CD4-positive, alpha-beta T cell (primary cell): Measurements from ENCODE around the gene SZT2. TPM values are rescaled to one million over a fixed set of nuclear protein-coding genes. Genes with fewer than 3 reads are reported as not detected.

ENCODE experiments used
- ATAC-seq: fragments of 200-7000 bp; cut with Tn5 transposase; one replicate; pipeline ENCODE4 v1.10.0; 2022; ENCODE audit warnings: mild to moderate bottlenecking; ENCODE audit not compliant: poor library complexity
- CTCF ChIA-PET: fragments of 350-600 bp; sonication (Branson Sonifier 250); formaldehyde crosslinking; loops from one replicate; lab custom pipeline; 2021; ENCODE audit warnings: antibody characterized with exemption, inconsistent platforms; lab: Charles Lee
- POLR2A ChIA-PET: fragments of 350-600 bp; sonication (Branson Sonifier 250); formaldehyde crosslinking; loops from one replicate; lab custom pipeline; 2021; ENCODE audit warnings: antibody characterized with exemption, inconsistent platforms; lab: Charles Lee
- DNase-seq, 14 experiments: peaks; one replicate each; pipeline ENCODE4 v3.0.0-alpha.2; 2013 to 2020; ENCODE audit warnings: mixed read lengths in 2 of 14
- H3K27ac ChIP-seq, 2 donors: one replicate each; pipeline versions ENCODE4 v1.5.1 to v1.7.0; 2013; ENCODE audit warnings: low read length in 2 of 2, low read depth in 1 of 2, mild to moderate bottlenecking in 1 of 2
- H3K27me3 ChIP-seq, 2 experiments: 1 replicate in 1 of 2; 2 replicates in 1 of 2; pipeline versions ENCODE4 v1.6.1 to v1.7.0; 2013; ENCODE audit warnings: low read length in 2 of 2, control low read depth in 1 of 2, mild to moderate bottlenecking in 1 of 2, moderate library complexity in 1 of 2; ENCODE audit not compliant: insufficient read depth in 2 of 2, control insufficient read depth in 1 of 2
- H3K36me3 ChIP-seq: one replicate; pipeline ENCODE4 v1.6.1; 2013; ENCODE audit warnings: low read length, control low read depth; ENCODE audit not compliant: insufficient read depth
- H3K4me1 ChIP-seq: one replicate; pipeline ENCODE4 v1.6.1; 2013; ENCODE audit warnings: low read length, control low read depth; ENCODE audit not compliant: insufficient read depth
- H3K4me3 ChIP-seq: one replicate; pipeline ENCODE4 v1.5.1; 2013; ENCODE audit warnings: mild to moderate bottlenecking, low read length, moderate library complexity
- H3K9me3 ChIP-seq, 2 experiments: 1 replicate in 1 of 2; 2 replicates in 1 of 2; pipeline versions ENCODE4 v1.6.1 to v1.7.0; 2013; ENCODE audit warnings: low read length in 2 of 2, mild to moderate bottlenecking in 2 of 2, control low read depth in 1 of 2, moderate library complexity in 1 of 2; ENCODE audit not compliant: control insufficient read depth in 1 of 2, insufficient read depth in 1 of 2
- H3K27ac Mint-ChIP-seq: one replicate; pipeline ENCODE4 v1.8.0; 2020; ENCODE audit warnings: mixed read lengths
- H3K27me3 Mint-ChIP-seq: one replicate; pipeline ENCODE4 v1.8.0; 2021; ENCODE audit warnings: mixed read lengths
- H3K36me3 Mint-ChIP-seq: one replicate; pipeline ENCODE4 v1.8.0; 2021; ENCODE audit warnings: low read depth, mixed read lengths
- H3K4me1 Mint-ChIP-seq: one replicate; pipeline ENCODE4 v1.8.0; 2021; ENCODE audit warnings: low read depth, mixed read lengths
- H3K4me3 Mint-ChIP-seq: one replicate; pipeline ENCODE4 v1.8.0; 2020; ENCODE audit warnings: mild to moderate bottlenecking, mixed read lengths
- H3K9me3 Mint-ChIP-seq: one replicate; pipeline ENCODE4 v1.8.0; 2020; ENCODE audit warnings: mixed read lengths
- CTCF ChIP-seq: fragments of 200-600 bp; IDR thresholded peaks from one replicate; pipeline ENCODE4 v1.8.0; 2022; ENCODE audit warnings: antibody characterized with exemption, mild to moderate bottlenecking
- intact Hi-C, 2 experiments: fragments of 100-400 bp; cut with DNase I in 1 of 2; cut with micrococcal nuclease in 1 of 2; formaldehyde crosslinking; loops; one replicate each; pipeline versions ENCODE4 v1.15.1 to v1.9.0; 2023 to 2025; cut with DNase I, micrococcal nuclease
- total RNA-seq, 174 experiments: library from RNA in 2 of 174; stranded (reverse) in 2 of 174; gene quantifications; one replicate each; pipeline ENCODE4 v1.2.3 and lab custom pipeline; 2021 to 2026

Gene SZT2
- total RNA-seq, 2 experiments from 2014 or later: 69.7 to 72.5 TPM

GRCh38 chr1:43370564-43370963 lies 19.1 kb upstream of the SZT2 start:
- Mint-ChIP-seq H3K27me3 (no peaks in the 10 kb centered on the region), H3K36me3 (peaks cover 16% of the 10 kb centered on the region), H3K9me3 (no peaks in the 10 kb centered on the region), H3K4me1 (peaks cover 37% of the 10 kb centered on the region), H3K27ac (peak overlapping the region; percentile 60), H3K4me3 (peak overlapping the region; percentile 63)
- CTCF ChIA-PET: interaction anchor here (0.6 to 0.7 kb wide), 2 partner anchors 22 to 45 kb away, joined by 4 read pairs; no protein-coding TSS in a partner anchor
- Histone ChIP-seq H3K4me1 (peaks cover 35% of the 10 kb centered on the region), H3K27ac (no peak overlapping the region), H3K4me3 (no peak overlapping the region), H3K36me3 (peaks cover under 1% of the 10 kb centered on the region), H3K9me3 (no peaks in the 10 kb centered on the region), H3K27me3 (no peaks in the 10 kb centered on the region)
- no peak for TF ChIP-seq CTCF
- DNase-seq (no peak), ATAC-seq (no peak)
- intact Hi-C loops: no loop called here
- POLR2A ChIA-PET: no interaction called here

DNA sequence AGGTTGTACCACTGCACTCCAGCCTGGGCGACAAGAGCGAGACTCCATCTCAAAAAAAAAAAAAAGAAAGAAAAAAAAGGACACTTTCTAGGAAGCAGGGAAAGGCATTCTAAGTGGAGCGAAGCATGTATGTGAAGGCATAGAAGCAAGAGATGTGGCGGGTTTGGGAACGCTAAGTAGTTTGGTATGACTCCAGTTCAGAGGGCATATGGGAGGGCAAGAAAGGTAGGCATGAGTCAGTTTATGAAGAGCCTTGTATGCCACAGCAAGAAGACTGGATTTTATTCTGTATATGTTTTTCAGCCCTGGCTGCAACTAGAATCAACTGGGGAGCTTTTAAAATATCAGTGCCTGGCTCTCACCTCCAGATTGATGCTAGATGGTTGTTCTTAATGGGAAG lies 17.5 kb upstream of the SZT2 start:
- H3K9me3 ChIP-seq: no peaks in the 10 kb centered on the region
- intact Hi-C loops: no loop called here
- H3K4me3 ChIP-seq: no peak overlapping the region
- TF ChIP-seq CTCF: no peak
- H3K36me3 ChIP-seq: no peaks in the 10 kb centered on the region
- no peak for DNase-seq
- H3K27me3 Mint-ChIP-seq: no peaks in the 10 kb centered on the region
- H3K27ac ChIP-seq: no peak overlapping the region
- no peak overlapping the region for H3K27ac Mint-ChIP-seq
- H3K36me3 Mint-ChIP-seq: peaks cover 8% of the 10 kb centered on the region
- ATAC-seq: no peak
- no peak overlapping the region for H3K4me3 Mint-ChIP-seq
- ChIA-PET POLR2A (no interaction called here), CTCF (interaction anchor here (0.6 kb wide), 1 partner anchor 17 kb away, joined by 5 read pairs; no protein-coding TSS in a partner anchor)
- H3K4me1 ChIP-seq: peaks cover 20% of the 10 kb centered on the region
- H3K27me3 ChIP-seq: no peaks in the 10 kb centered on the region
- H3K4me1 Mint-ChIP-seq: peaks cover 28% of the 10 kb centered on the region
- H3K9me3 Mint-ChIP-seq: no peaks in the 10 kb centered on the region

GRCh38 chr1:43373066-43373940 lies 16.4 kb upstream of the SZT2 start:
- Histone ChIP-seq H3K4me1 (peaks cover 15% of the 10 kb centered on the region), H3K36me3 (no peaks in the 10 kb centered on the region), H3K27me3 (no peaks in the 10 kb centered on the region), H3K27ac (no peak overlapping the region), H3K4me3 (no peak overlapping the region), H3K9me3 (no peaks in the 10 kb centered on the region)
- H3K9me3 Mint-ChIP-seq: no peaks in the 10 kb centered on the region
- DNase-seq (peak in 1 of 14 experiments; percentile 29), ATAC-seq (no peak)
- ChIA-PET CTCF (no interaction called here), POLR2A (interaction anchor here (1.0 kb wide), 1 partner anchor 16 kb away, joined by 3 read pairs; the partner anchor contains the start of genes MED8 and SZT2)
- H3K4me3 Mint-ChIP-seq: no peak overlapping the region
- intact Hi-C loops: no loop called here
- peaks cover 3% of the 10 kb centered on the region for H3K36me3 Mint-ChIP-seq
- no peak for TF ChIP-seq CTCF
- H3K27ac Mint-ChIP-seq: no peak overlapping the region
- no peaks in the 10 kb centered on the region for H3K27me3 Mint-ChIP-seq
- peaks cover 23% of the 10 kb centered on the region for H3K4me1 Mint-ChIP-seq
